SK-N-SH treated with all-trans-retinoic acid at 6 μM for 48 hours (cell line): ENCODE results near the gene GRM5.

ENCODE experiments used
- BACH2 ChIP-seq: fragments of 250-450 bp; sonication (Bioruptor Pico); IDR thresholded peaks from 2 replicates; pipeline ENCODE4 v1.9.0; 2021; ENCODE audit warnings: mild to moderate bottlenecking, borderline replicate concordance
- GLIS3 ChIP-seq: fragments of 250-450 bp; sonication (Bioruptor Pico); IDR thresholded peaks from 2 replicates; pipeline ENCODE4 v1.5.0; 2020; ENCODE audit warnings: mild to moderate bottlenecking, moderate library complexity
- RARB ChIP-seq: fragments of 250-450 bp; sonication (Bioruptor Pico); IDR thresholded peaks from 2 replicates; pipeline ENCODE4 v1.8.0; 2021; ENCODE audit warnings: mild to moderate bottlenecking, moderate library complexity
- ZFP3 ChIP-seq: fragments of 250-450 bp; sonication (Bioruptor Pico); IDR thresholded peaks from 2 replicates; pipeline ENCODE4 v1.5.0; 2020; ENCODE audit warnings: mild to moderate bottlenecking, moderate library complexity
- ZFP30 ChIP-seq: fragments of 450-650 bp; formaldehyde crosslinking; IDR thresholded peaks from 2 replicates; pipeline ENCODE4 v1.5.0; 2022; ENCODE audit warnings: mild to moderate bottlenecking, moderate library complexity
- ZNF70 ChIP-seq: fragments of 450-650 bp; formaldehyde crosslinking; IDR thresholded peaks from 2 replicates; pipeline ENCODE4 v1.5.0; 2020; ENCODE audit warnings: mild to moderate bottlenecking, moderate library complexity
- TF ChIP-seq, protein P1 (sequence below): fragments of 250-450 bp; sonication (Bioruptor Pico); IDR thresholded peaks from 2 replicates; pipeline ENCODE4 v1.5.1; 2021; ENCODE audit warnings: mild to moderate bottlenecking, moderate library complexity
- TF ChIP-seq, protein P2 (sequence below): fragments of 250-450 bp; sonication (Bioruptor Pico); IDR thresholded peaks from 2 replicates; pipeline ENCODE4 v1.8.0; 2020; ENCODE audit warnings: mild to moderate bottlenecking, moderate library complexity, borderline replicate concordance
- TF ChIP-seq, protein P3 (sequence below): fragments of 250-450 bp; sonication (Bioruptor Pico); IDR thresholded peaks from 2 replicates; pipeline ENCODE4 v1.5.1; 2020; ENCODE audit warnings: low read depth, mild to moderate bottlenecking, moderate library complexity

DNA sequence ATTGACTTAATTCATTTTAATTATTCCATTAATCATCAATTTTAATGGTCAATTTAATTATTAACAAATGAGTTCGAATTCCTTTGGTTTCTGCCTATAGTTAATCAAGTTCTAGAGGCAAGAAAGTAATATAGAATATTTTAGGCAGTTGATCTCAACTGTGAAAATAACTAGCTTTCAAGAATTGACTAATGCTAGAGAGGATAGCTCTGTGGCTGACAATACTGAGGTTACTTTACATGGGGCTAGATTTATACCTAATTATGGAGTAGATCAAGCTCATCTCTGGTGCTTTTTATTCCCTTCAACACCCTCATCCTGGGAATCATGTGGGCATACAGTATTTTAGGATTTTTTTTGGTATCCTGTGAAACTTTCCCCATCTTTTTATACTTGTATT is 259.4 kb downstream of the GRM5 start:
- TF ChIP-seq, protein P1, sequence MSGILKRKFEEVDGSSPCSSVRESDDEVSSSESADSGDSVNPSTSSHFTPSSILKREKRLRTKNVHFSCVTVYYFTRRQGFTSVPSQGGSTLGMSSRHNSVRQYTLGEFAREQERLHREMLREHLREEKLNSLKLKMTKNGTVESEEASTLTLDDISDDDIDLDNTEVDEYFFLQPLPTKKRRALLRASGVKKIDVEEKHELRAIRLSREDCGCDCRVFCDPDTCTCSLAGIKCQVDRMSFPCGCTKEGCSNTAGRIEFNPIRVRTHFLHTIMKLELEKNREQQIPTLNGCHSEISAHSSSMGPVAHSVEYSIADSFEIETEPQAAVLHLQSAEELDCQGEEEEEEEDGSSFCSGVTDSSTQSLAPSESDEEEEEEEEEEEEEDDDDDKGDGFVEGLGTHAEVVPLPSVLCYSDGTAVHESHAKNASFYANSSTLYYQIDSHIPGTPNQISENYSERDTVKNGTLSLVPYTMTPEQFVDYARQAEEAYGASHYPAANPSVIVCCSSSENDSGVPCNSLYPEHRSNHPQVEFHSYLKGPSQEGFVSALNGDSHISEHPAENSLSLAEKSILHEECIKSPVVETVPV (CRISPR knock-in tag) = no peak
- TF ChIP-seq RARB (CRISPR knock-in tag) (no peak), BACH2 (no peak), ZFP3 (CRISPR knock-in tag) (no peak), GLIS3 (CRISPR knock-in tag) (no peak), ZFP30 (CRISPR knock-in tag) (no peak), ZNF70 (CRISPR knock-in tag) (no peak)
- TF ChIP-seq, protein P2, sequence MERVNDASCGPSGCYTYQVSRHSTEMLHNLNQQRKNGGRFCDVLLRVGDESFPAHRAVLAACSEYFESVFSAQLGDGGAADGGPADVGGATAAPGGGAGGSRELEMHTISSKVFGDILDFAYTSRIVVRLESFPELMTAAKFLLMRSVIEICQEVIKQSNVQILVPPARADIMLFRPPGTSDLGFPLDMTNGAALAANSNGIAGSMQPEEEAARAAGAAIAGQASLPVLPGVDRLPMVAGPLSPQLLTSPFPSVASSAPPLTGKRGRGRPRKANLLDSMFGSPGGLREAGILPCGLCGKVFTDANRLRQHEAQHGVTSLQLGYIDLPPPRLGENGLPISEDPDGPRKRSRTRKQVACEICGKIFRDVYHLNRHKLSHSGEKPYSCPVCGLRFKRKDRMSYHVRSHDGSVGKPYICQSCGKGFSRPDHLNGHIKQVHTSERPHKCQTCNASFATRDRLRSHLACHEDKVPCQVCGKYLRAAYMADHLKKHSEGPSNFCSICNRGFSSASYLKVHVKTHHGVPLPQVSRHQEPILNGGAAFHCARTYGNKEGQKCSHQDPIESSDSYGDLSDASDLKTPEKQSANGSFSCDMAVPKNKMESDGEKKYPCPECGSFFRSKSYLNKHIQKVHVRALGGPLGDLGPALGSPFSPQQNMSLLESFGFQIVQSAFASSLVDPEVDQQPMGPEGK = no peak
- TF ChIP-seq, protein P3, sequence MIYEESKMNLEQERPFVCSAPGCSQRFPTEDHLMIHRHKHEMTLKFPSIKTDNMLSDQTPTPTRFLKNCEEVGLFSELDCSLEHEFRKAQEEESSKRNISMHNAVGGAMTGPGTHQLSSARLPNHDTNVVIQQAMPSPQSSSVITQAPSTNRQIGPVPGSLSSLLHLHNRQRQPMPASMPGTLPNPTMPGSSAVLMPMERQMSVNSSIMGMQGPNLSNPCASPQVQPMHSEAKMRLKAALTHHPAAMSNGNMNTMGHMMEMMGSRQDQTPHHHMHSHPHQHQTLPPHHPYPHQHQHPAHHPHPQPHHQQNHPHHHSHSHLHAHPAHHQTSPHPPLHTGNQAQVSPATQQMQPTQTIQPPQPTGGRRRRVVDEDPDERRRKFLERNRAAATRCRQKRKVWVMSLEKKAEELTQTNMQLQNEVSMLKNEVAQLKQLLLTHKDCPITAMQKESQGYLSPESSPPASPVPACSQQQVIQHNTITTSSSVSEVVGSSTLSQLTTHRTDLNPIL (CRISPR knock-in tag) = no peak
